IPS-18c (cell line): ENCODE data around the gene PLLP.

Experiments
- H3K4me3 ChIP-seq: 2 replicates; pipeline ENCODE4 v1.7.0; 2013; ENCODE audit warnings: low read depth, mild to moderate bottlenecking, low read length, moderate library complexity; ENCODE audit not compliant: insufficient read depth
- H3K9me3 ChIP-seq: one replicate; pipeline ENCODE4 v1.6.1; 2013; ENCODE audit warnings: mild to moderate bottlenecking, low read length, moderate library complexity; ENCODE audit not compliant: control insufficient read depth, insufficient read depth

Gene PLLP

DNA sequence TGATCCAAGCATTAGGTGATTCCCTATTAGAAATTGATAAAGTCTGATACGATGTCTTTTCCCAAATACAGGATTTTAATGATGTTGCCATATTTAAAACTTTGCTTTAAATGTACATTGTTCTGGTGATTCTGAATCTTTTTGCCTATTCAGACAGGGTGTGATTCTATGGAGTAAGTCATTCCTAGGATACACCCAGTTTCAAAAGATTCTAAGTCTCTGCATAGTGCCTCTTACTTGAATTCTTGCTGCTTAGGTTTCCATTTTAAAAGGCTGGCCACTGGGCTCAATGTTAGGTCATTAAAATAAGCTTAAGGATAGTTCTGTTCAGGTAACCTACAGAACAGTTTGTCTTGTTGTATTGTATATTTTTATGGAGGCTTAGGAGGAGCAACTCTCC lies 61.4 kb downstream of the PLLP start:
- H3K9me3 ChIP-seq = no peaks in the 10 kb centered on the region
- H3K4me3 ChIP-seq = no peak overlapping the region

DNA sequence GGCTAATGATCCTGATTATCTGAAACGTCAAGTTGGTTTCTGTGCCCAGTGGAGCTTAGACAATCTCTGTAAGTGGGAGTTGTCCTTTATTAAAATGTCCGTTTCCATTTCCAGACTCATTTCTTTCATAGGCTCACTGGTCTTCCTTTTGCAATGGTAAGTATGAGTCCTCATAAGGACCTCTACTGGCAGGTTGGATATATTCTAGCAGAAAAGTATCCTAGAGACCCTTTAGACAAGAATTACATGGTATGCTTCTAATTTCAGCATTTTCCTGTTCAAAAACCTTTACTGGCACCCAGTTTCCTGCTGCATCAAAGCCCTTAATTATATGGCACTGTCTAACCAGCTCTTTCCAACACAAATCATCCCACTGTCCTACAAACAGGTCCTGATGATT lies 67.5 kb downstream of the PLLP start:
- Histone ChIP-seq H3K9me3 (no peaks in the 10 kb centered on the region), H3K4me3 (no peak overlapping the region)

DNA sequence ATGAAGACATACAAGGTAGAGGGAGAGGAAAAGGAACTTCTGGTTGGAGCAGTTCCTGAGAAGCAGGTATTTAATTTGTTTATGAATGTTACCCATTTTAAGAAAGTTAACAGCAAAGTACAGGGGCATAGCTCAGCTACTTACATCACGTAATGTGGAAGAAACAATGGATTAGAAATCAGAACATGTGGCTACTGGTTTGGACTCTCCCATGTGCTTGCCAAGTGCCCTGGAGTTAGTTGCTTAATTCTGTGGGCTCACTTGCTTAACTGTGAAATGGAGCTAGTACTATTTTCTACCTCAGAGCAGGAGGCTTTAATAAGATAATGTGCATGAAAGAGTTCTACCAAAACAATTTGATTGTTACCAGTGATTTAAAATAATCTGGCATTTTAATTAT lies 71.0 kb downstream of the PLLP start:
- no peak overlapping the region for H3K4me3 ChIP-seq
- H3K9me3 ChIP-seq = no peaks in the 10 kb centered on the region

DNA sequence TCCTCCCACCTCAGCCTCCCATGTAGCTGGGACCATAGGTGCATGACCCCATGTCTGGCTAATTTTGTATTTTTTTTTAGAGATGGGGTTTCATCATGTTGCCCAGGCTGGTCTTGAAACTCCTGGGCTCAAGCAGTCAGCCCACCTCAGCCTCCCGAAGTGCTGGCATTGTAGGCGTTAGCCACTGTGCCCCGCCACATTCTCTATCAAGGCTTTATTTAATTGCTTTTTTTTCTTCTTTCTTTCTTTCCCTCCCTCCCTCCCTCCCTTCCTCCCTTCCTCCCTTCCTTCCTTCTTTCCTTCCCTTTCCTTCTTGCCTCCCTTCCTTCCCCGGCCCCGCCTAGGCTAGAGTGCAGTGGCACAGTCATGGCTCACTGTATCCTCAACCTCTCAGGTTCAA lies 74.7 kb downstream of the PLLP start:
- no peaks in the 10 kb centered on the region for H3K9me3 ChIP-seq
- no peak overlapping the region for H3K4me3 ChIP-seq

DNA sequence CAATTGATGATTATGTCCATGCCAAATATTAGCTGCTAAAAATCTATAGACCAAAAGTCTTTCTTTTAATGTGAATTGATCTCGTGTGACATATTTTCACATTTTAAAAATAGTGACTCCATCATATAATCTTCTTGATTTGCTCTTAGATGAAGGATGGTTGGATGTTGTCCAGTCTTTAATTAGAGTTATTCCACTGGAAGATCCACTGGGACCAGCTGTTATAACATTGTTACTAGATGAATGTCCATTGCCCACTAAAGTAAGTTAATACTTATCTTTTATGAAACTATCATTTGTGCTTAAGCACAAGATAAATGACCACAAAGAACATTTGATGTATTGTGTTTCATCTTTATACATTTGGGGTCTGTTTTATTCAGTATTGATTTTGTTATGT lies 75.5 kb downstream of the PLLP start:
- Histone ChIP-seq H3K9me3 (no peaks in the 10 kb centered on the region), H3K4me3 (no peak overlapping the region)
